C4-2B (cell line): ENCODE results near the gene ZIC2.

Experiments used
- H3K27ac ChIP-seq: fragments of 450-650 bp; 2 replicates; pipeline ENCODE4 v1.5.1; 2017
- CTCF ChIP-seq: fragments of 450-650 bp; conservative IDR thresholded peaks from 2 replicates; pipeline ENCODE4 v1.5.1; 2017; ENCODE audit warnings: mild to moderate bottlenecking
- ZFX ChIP-seq: fragments of 450-650 bp; IDR thresholded peaks from 2 replicates; pipeline ENCODE4 v1.6.1; 2017

ZIC2 gene

GRCh38 chr13:99987154-99988019, 5.8 kb downstream of the ZIC2 start:
- TF ChIP-seq ZFX, result no peak
- TF ChIP-seq CTCF, result no peak

GRCh38 chr13:99988529-99989275, 7.1 kb downstream of the ZIC2 start:
- H3K27ac ChIP-seq, result no peak overlapping the region
- no peak for TF ChIP-seq ZFX
- TF ChIP-seq CTCF, result no peak

More at GRCh38 chr13:99987154-99988019, 5.8 kb downstream of the ZIC2 start:
- H3K27ac ChIP-seq, result no peak overlapping the region

GRCh38 chr13:99989276-99990125, 7.9 kb downstream of the ZIC2 start:
- no peak overlapping the region for H3K27ac ChIP-seq

GRCh38 chr13:99990126-99990977, 8.8 kb downstream of the ZIC2 start:
- TF ChIP-seq ZFX (no peak), CTCF (no peak)
- H3K27ac ChIP-seq, result no peak overlapping the region

More at GRCh38 chr13:99989276-99990125, 7.9 kb downstream of the ZIC2 start:
- TF ChIP-seq CTCF (no peak), ZFX (no peak)

GRCh38 chr13:99991013-99991827, 9.6 kb downstream of the ZIC2 start:
- TF ChIP-seq ZFX (no peak), CTCF (no peak)
- no peak overlapping the region for H3K27ac ChIP-seq
